AG04450 (cell line): Measurements from ENCODE around the gene B3GAT1. TPM values are rescaled to one million over a fixed set of nuclear protein-coding genes. Genes with fewer than 3 reads are reported as not detected.
A peak's percentile ranks its signal among the peaks of the same experiment; 100 is the strongest.

Experiments
- CTCF ChIA-PET: fragments of 300-600, 350-600 bp; formaldehyde crosslinking; extraction: SDS; loops from one replicate; lab custom pipeline; 2022; ENCODE audit warnings: antibody characterized with exemption, inconsistent platforms; lab: Charles Lee
- POLR2A ChIA-PET: fragments of 350-600 bp; formaldehyde crosslinking; extraction: SDS; loops from one replicate; lab custom pipeline; 2021; ENCODE audit warnings: antibody characterized with exemption, inconsistent platforms; lab: Yijun Ruan, JAX
- DNase-seq: peaks from one replicate; pipeline ENCODE4 v3.0.0-alpha.2; 2011; ENCODE audit warnings: low read depth, low spot score
- H3K27ac ChIP-seq: one replicate; pipeline ENCODE4 v1.5.1; 2012; ENCODE audit warnings: low read depth, low read length, control low read depth
- H3K27me3 ChIP-seq: one replicate; pipeline ENCODE4 v1.6.0; 2012; ENCODE audit warnings: low read length; ENCODE audit not compliant: control insufficient read depth, insufficient read depth
- H3K4me3 ChIP-seq: 2 replicates; pipeline ENCODE4 v1.5.1; 2011; ENCODE audit warnings: mild to moderate bottlenecking, low read depth, low read length, control low read depth
- H3K9me3 ChIP-seq: 2 replicates; pipeline ENCODE4 v1.5.1; 2012; ENCODE audit warnings: low read length; ENCODE audit not compliant: control insufficient read depth, insufficient read depth
- polyA plus RNA-seq: library from polyadenylated mRNA; depleted of rRNA; stranded (reverse); fragments of >200 nt; gene quantifications from 2 replicates; pipeline ENCODE4 v1.2.3, GENCODE V29; 2011; rRNA removed
- TF ChIP-seq, protein P1 (sequence below): IDR thresholded peaks from 2 replicates; pipeline ENCODE4 v1.5.1; 2011; ENCODE audit warnings: low read depth, low read length, control low read depth, inconsistent platforms

The B3GAT1 gene
- polyA plus RNA-seq, 1 experiment, result not detected

GRCh38 chr11:134332782-134333181 lies 79.3 kb downstream of the B3GAT1 start:
- no peak for DNase-seq
- CTCF ChIA-PET, result no interaction called here
- H3K27ac ChIP-seq, result no peak overlapping the region
- TF ChIP-seq, protein P1, sequence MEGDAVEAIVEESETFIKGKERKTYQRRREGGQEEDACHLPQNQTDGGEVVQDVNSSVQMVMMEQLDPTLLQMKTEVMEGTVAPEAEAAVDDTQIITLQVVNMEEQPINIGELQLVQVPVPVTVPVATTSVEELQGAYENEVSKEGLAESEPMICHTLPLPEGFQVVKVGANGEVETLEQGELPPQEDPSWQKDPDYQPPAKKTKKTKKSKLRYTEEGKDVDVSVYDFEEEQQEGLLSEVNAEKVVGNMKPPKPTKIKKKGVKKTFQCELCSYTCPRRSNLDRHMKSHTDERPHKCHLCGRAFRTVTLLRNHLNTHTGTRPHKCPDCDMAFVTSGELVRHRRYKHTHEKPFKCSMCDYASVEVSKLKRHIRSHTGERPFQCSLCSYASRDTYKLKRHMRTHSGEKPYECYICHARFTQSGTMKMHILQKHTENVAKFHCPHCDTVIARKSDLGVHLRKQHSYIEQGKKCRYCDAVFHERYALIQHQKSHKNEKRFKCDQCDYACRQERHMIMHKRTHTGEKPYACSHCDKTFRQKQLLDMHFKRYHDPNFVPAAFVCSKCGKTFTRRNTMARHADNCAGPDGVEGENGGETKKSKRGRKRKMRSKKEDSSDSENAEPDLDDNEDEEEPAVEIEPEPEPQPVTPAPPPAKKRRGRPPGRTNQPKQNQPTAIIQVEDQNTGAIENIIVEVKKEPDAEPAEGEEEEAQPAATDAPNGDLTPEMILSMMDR, result no peak
- H3K27me3 ChIP-seq, result peaks cover 19% of the 10 kb centered on the region
- no peaks in the 10 kb centered on the region; the same call in 1 of the 2 replicates for H3K9me3 ChIP-seq
- POLR2A ChIA-PET, result no interaction called here
- H3K4me3 ChIP-seq, result no peak overlapping the region

DNA sequence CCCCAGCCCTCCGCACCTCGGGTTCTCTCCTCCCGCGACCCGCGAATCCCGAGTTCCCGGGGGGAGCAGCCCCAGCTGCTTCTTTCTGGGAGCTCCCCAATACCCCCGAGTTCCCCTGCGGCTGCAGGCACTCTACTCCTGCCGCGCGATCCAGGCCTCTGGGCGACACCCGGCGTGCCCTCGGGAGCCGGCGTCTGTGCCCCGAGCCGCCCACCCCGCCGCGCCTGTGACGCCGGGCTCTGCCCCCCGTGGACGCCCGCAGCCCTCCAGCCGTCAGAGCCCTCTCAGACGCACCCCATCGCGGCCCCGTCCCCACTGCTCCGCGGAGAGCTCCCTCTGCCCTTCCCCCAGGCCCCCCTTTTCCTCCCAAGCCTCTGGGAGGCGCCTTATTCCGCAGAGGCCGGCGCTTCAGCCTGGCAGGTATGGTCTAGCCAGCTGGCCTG lies 79.8 kb downstream of the B3GAT1 start:
- Histone ChIP-seq H3K27me3 (peaks cover 19% of the 10 kb centered on the region), H3K27ac (no peak overlapping the region), H3K9me3 (no peaks in the 10 kb centered on the region; the same call in 1 of the 2 replicates), H3K4me3 (peak overlapping the region; percentile 42)
- no peak for DNase-seq
- TF ChIP-seq, protein P1, result no peak
- CTCF ChIA-PET, result no interaction called here
- POLR2A ChIA-PET, result no interaction called here

GRCh38 chr11:134331354-134332188 lies 80.5 kb downstream of the B3GAT1 start, which contains the start of gene GLB1L2:
Gene GLB1L2, plus strand, starts transcription at chr11:134331988. Its CDS starts 74 bp downstream, at chr11:134332062.
- peaks cover 19% of the 10 kb centered on the region for H3K27me3 ChIP-seq
- POLR2A ChIA-PET, result no interaction called here
- peak within 1 kb of the TSS; percentile 43 for H3K4me3 ChIP-seq
- TF ChIP-seq, protein P1, result no peak
- no peak for DNase-seq
- CTCF ChIA-PET, result no interaction called here
- H3K27ac ChIP-seq, result no peak within 1 kb of the TSS
- no peaks in the 10 kb centered on the region; the same call in 1 of the 2 replicates for H3K9me3 ChIP-seq

GRCh38 chr11:134330611-134331353 lies 81.3 kb downstream of the B3GAT1 start:
- no peak overlapping the region for H3K27ac ChIP-seq
- peaks cover 19% of the 10 kb centered on the region for H3K27me3 ChIP-seq
- CTCF ChIA-PET, result no interaction called here
- H3K9me3 ChIP-seq, result no peaks in the 10 kb centered on the region; the same call in 1 of the 2 replicates
- DNase-seq, result no peak
- TF ChIP-seq, protein P1, result no peak
- POLR2A ChIA-PET, result no interaction called here
- H3K4me3 ChIP-seq, result no peak overlapping the region

Other genes starting within 250 kb of the B3GAT1 start
- 10.2 and 12.2 TPM in 2 replicates for gene NCAPD3, start 188.3 kb downstream of the B3GAT1 start, polyA plus RNA-seq
- gene VPS26B, start 187.6 kb downstream of the B3GAT1 start, polyA plus RNA-seq, result 49.9 and 53.7 TPM in 2 replicates
- 73.3 and 80.8 TPM in 2 replicates for gene THYN1, start 158.9 kb downstream of the B3GAT1 start, polyA plus RNA-seq
- 22.1 and 24.7 TPM in 2 replicates for gene ACAD8, start 158.7 kb downstream of the B3GAT1 start, polyA plus RNA-seq
- gene GLB1L3, start 135.9 kb downstream of the B3GAT1 start, polyA plus RNA-seq, result not detected in 2 replicates
- 0.11 and 0.12 TPM in 2 replicates for gene GLB1L2, start 80.3 kb downstream of the B3GAT1 start, polyA plus RNA-seq